Stomach (tissue), 9 donors: ENCODE data around the gene LAMB3. TPM values are rescaled to one million over a fixed set of nuclear protein-coding genes. Genes with fewer than 3 reads are reported as not detected.

Experiments
- DNase-seq, 2 donors: peaks; one replicate each; pipeline versions ENCODE4 v3.0.0 to v3.0.0-alpha.2; 2013 to 2019
- H3K27ac ChIP-seq, 5 donors: fragments of 200-600 bp in 4 of 5; sonication (generic) in 4 of 5; one replicate each; pipeline ENCODE4 v1.5.1; 2013 to 2019; ENCODE audit warnings: mild to moderate bottlenecking in 1 of 5, moderate library complexity in 1 of 5
- H3K27me3 ChIP-seq, 3 donors: fragments of 200-600 bp; sonication (generic); one replicate each; pipeline ENCODE4 v1.5.1; 2017 to 2019; ENCODE audit warnings: mixed run types in 1 of 3
- H3K36me3 ChIP-seq, 4 donors: fragments of 200-600 bp; sonication (generic); 1 replicate in 3 of 4; 2 replicates in 1 of 4; pipeline ENCODE4 v1.5.1; 2016 to 2019
- H3K4me1 ChIP-seq, 4 donors: fragments of 200-600 bp; sonication (generic); one replicate each; pipeline ENCODE4 v1.5.1; 2016 to 2019
- H3K4me3 ChIP-seq, 4 donors: fragments of 200-600 bp; sonication (generic) in 3 of 4; one replicate each; pipeline ENCODE4 v1.5.1; 2016 to 2019; ENCODE audit warnings: mild to moderate bottlenecking in 1 of 4
- H3K9me3 ChIP-seq, 4 donors: fragments of 200-600 bp; sonication (generic); one replicate each; pipeline ENCODE4 v1.5.1; 2016 to 2019
- CTCF ChIP-seq, 7 experiments: fragments of 450-650 bp in 4 of 7; fragments of 200-600 bp in 3 of 7; sonication (generic) in 3 of 7; IDR thresholded peaks; one replicate each; pipeline ENCODE4 v1.5.1; 2016 to 2019; ENCODE audit warnings: antibody characterized with exemption in 7 of 7, control low read depth in 2 of 7, mild to moderate bottlenecking in 1 of 7
- EP300 ChIP-seq: sonication (generic); formaldehyde crosslinking; IDR thresholded peaks from one replicate; pipeline ENCODE4 v1.6.1; 2017; ENCODE audit warnings: antibody characterized with exemption
- POLR2A ChIP-seq, 4 donors: fragments of 450-650 bp; IDR thresholded peaks; one replicate each; pipeline ENCODE4 v1.6.1; 2016; ENCODE audit warnings: antibody characterized with exemption in 4 of 4, control low read depth in 2 of 4, mild to moderate bottlenecking in 1 of 4, moderate library complexity in 1 of 4
- POLR2AphosphoS5 ChIP-seq, 3 donors: sonication (generic); formaldehyde crosslinking; IDR thresholded peaks; one replicate each; pipeline ENCODE4 v1.6.1; 2016; ENCODE audit warnings: antibody characterized with exemption in 3 of 3
- WGBS, 5 donors: extraction: QIAGEN DNeasy Blood & Tissue Kit in 3 of 5; methylation state at CpG; one replicate each; pipeline versions ENCODE4 v1.1.5 to v1.1.7; 2013 to 2018; 5-methylcytosine and 5-hydroxymethylcytosine counted together
- intact Hi-C: fragments of 100-400 bp; cut with DNase I; formaldehyde crosslinking; loops from one replicate; pipeline ENCODE4 v1.15.1; 2023; ENCODE audit warnings: low total_unique reads
- polyA plus RNA-seq, 3 donors: library from polyadenylated mRNA; stranded (reverse); fragments of 200-250 nt; gene quantifications; one replicate each; pipeline ENCODE4 v1.2.3, GENCODE V29; 2013
- total RNA-seq, 5 donors: library from RNA; depleted of rRNA; stranded (reverse); fragments of >200 nt; gene quantifications; one replicate each; pipeline versions ENCODE4 v1.1.0 to v1.2.3, GENCODE V29; 2014 to 2016
- donor health status: healthy with polysubstance abuse.
- donor health status: Bipolar disorder and iron deficiency.
- donor health status: healthy.

The LAMB3 gene
- total and polyA plus RNA-seq, 8 donors, result 12.8 to 105 (median 49.8) TPM

- H3K27me3 ChIP-seq, result peaks cover 3 to 50% (median 29%) of the 10 kb centered on the region in 3 donors
- WGBS, 5 donors, result 84 to 93% (median 86%) methylated on average over 3 of the region's 3 CpGs
- intact Hi-C loops, result no loop called here
- H3K4me1 ChIP-seq, result peaks cover 5 to 12% (median 12%) of the 10 kb centered on the region in 4 donors
- DNase-seq, result no peak
- no peak overlapping the region for H3K27ac ChIP-seq
- H3K36me3 ChIP-seq, result no peaks in the 10 kb centered on the region
- TF ChIP-seq CTCF (IDR thresholded peaks at IDR 0.05) (no peak), POLR2A (IDR thresholded peaks at IDR 0.05) (no peak), POLR2AphosphoS5 (IDR thresholded peaks at IDR 0.05) (no peak), EP300 (no peak)
- no peak overlapping the region for H3K4me3 ChIP-seq
- H3K9me3 ChIP-seq, result no peaks in the 10 kb centered on the region
These were observed 64.4 kb downstream of the LAMB3 start for GRCh38 chr1:209587789-209588188.

- DNase-seq, result no peak
- 37 to 64% (median 46%) methylated on average over 4 of the region's 4 CpGs for WGBS, 5 donors
- TF ChIP-seq EP300 (no peak), POLR2AphosphoS5 (IDR thresholded peaks at IDR 0.05) (no peak), CTCF (IDR thresholded peaks at IDR 0.05) (no peak), POLR2A (IDR thresholded peaks at IDR 0.05) (no peak)
- intact Hi-C loops, result no loop called here
- H3K27me3 ChIP-seq, result peaks cover 3 to 63% (median 33%) of the 10 kb centered on the region in 3 donors
- H3K4me1 ChIP-seq, result peaks cover 5 to 12% (median 12%) of the 10 kb centered on the region in 4 donors
- H3K4me3 ChIP-seq, result no peak overlapping the region
- H3K9me3 ChIP-seq, result no peaks in the 10 kb centered on the region
- no peaks in the 10 kb centered on the region for H3K36me3 ChIP-seq
- no peak overlapping the region for H3K27ac ChIP-seq
These were observed 65.9 kb downstream of the LAMB3 start for GRCh38 chr1:209586221-209586740.

GRCh38 chr1:209585672-209586071 is 66.6 kb downstream of the LAMB3 start:
- Histone ChIP-seq H3K4me1 (peaks cover 5 to 12% (median 12%) of the 10 kb centered on the region in 4 donors), H3K4me3 (no peak overlapping the region), H3K27ac (no peak overlapping the region), H3K36me3 (no peaks in the 10 kb centered on the region), H3K9me3 (no peaks in the 10 kb centered on the region), H3K27me3 (peaks cover 3 to 68% (median 33%) of the 10 kb centered on the region in 3 donors)
- DNase-seq, result peak; percentile 65 to 92
- intact Hi-C loops, result no loop called here
- TF ChIP-seq EP300, result no peak
- no peak for TF ChIP-seq POLR2A (IDR thresholded peaks at IDR 0.05)
- peak in 1 of 3 donors; percentile 13 for TF ChIP-seq POLR2AphosphoS5 (IDR thresholded peaks at IDR 0.05)
- TF ChIP-seq CTCF (IDR thresholded peaks at IDR 0.05), result no peak
- 1 to 3% (median 2%) methylated on average over 12 to 23 of the region's 23 CpGs for WGBS, 5 donors

- DNase-seq, result no peak
- Histone ChIP-seq H3K4me3 (no peak overlapping the region), H3K27me3 (peaks cover 3 to 73% (median 33%) of the 10 kb centered on the region in 3 donors), H3K27ac (no peak overlapping the region), H3K9me3 (no peaks in the 10 kb centered on the region), H3K36me3 (no peaks in the 10 kb centered on the region), H3K4me1 (peaks cover 5 to 12% (median 12%) of the 10 kb centered on the region in 4 donors)
- TF ChIP-seq POLR2A (IDR thresholded peaks at IDR 0.05) (no peak), POLR2AphosphoS5 (IDR thresholded peaks at IDR 0.05) (no peak), CTCF (IDR thresholded peaks at IDR 0.05) (no peak), EP300 (no peak)
- intact Hi-C loops, result no loop called here
- 44 to 50% (median 47%) methylated on average over 5 of the region's 5 CpGs for WGBS, 5 donors
These were observed 67.0 kb downstream of the LAMB3 start for GRCh38 chr1:209585197-209585596.
